ENCODE data around the gene KDM1B.
A peak's percentile ranks its signal among the peaks of the same experiment; 100 is the strongest.

The KDM1B gene

GRCh38 chr6:18119236-18119635 lies 36.0 kb upstream of the KDM1B start:
- TF ChIP-seq CTCF (conservative IDR thresholded peaks at IDR 0.05; ENCODE audit: control insufficient read depth, insufficient read depth, low read depth, low read length): no peak
- H3K4me3 ChIP-seq (ENCODE audit: control insufficient read depth, low read depth, low read length): no peak overlapping the region

GRCh38 chr6:18121580-18122127 lies 33.6 kb upstream of the KDM1B start:
- DNase-seq (ENCODE audit: low read depth): no peak
- no peak for TF ChIP-seq CTCF (conservative IDR thresholded peaks at IDR 0.05; ENCODE audit: control insufficient read depth, insufficient read depth, low read depth, low read length)
- no peak overlapping the region for H3K4me3 ChIP-seq (ENCODE audit: control insufficient read depth, low read depth, low read length)

More at GRCh38 chr6:18119236-18119635, 36.0 kb upstream of the KDM1B start:
- DNase-seq (ENCODE audit: low read depth): no peak

- DNase-seq (ENCODE audit: low read depth): peak; percentile 85
- TF ChIP-seq CTCF (conservative IDR thresholded peaks at IDR 0.05; ENCODE audit: control insufficient read depth, insufficient read depth, low read depth, low read length): peak; percentile 79
- H3K4me3 ChIP-seq (ENCODE audit: control insufficient read depth, low read depth, low read length): peak within 1 kb of the TSS; percentile 45
Measured at GRCh38 chr6:18122128-18123093, 32.8 kb upstream of the KDM1B start, which contains the start of gene NHLRC1. Gene NHLRC1 (minus strand): TSS chr6:18122677. CDS start chr6:18122606, 71 bp downstream.

- no peak overlapping the region for H3K4me3 ChIP-seq (ENCODE audit: control insufficient read depth, low read depth, low read length)
- no peak for TF ChIP-seq CTCF (conservative IDR thresholded peaks at IDR 0.05; ENCODE audit: control insufficient read depth, insufficient read depth, low read depth, low read length)
- peak; percentile 16 for DNase-seq (ENCODE audit: low read depth)
Measured at GRCh38 chr6:18126121-18126520, 29.1 kb upstream of the KDM1B start.

GRCh38 chr6:18132346-18132745 lies 22.9 kb upstream of the KDM1B start:
- no peak overlapping the region for H3K4me3 ChIP-seq (ENCODE audit: control insufficient read depth, low read depth, low read length)
- DNase-seq (ENCODE audit: low read depth): no peak
- TF ChIP-seq CTCF (conservative IDR thresholded peaks at IDR 0.05; ENCODE audit: control insufficient read depth, insufficient read depth, low read depth, low read length): no peak

- no peak for DNase-seq (ENCODE audit: low read depth)
- TF ChIP-seq CTCF (conservative IDR thresholded peaks at IDR 0.05; ENCODE audit: control insufficient read depth, insufficient read depth, low read depth, low read length): no peak
- no peak overlapping the region for H3K4me3 ChIP-seq (ENCODE audit: control insufficient read depth, low read depth, low read length)
Measured at GRCh38 chr6:18135171-18135570, 20.1 kb upstream of the KDM1B start.

Measured in fibroblast of mammary gland (primary cell).